PC-3 (cell line): ENCODE data around the gene CUL3.

Experiments used
- CTCF ChIP-seq: fragments of 300-600 bp; sonication (generic); conservative IDR thresholded peaks from 2 replicates; pipeline ENCODE4 v1.5.1; 2017; ENCODE audit warnings: antibody characterized with exemption, low read depth, mild to moderate bottlenecking, low read length
- EZH2 ChIP-seq: fragments of 300-600 bp; sonication (generic); IDR thresholded peaks from one replicate; pipeline ENCODE4 v1.6.1; 2017; ENCODE audit warnings: antibody characterized with exemption, mild to moderate bottlenecking, low read length; ENCODE audit not compliant: unreplicated experiment
- EZH2phosphoT487 ChIP-seq: fragments of 300-600 bp; sonication (generic); IDR thresholded peaks from 2 replicates; pipeline ENCODE4 v1.6.1; 2018; ENCODE audit warnings: mild to moderate bottlenecking, antibody characterized with exemption, low read length, borderline replicate concordance

GRCh38 chr2:224611938-224612337 is 26.8 kb upstream of the CUL3 start:
- TF ChIP-seq EZH2 (no peak), EZH2phosphoT487 (no peak), CTCF (peak; percentile 32; the same call in 1 of the 2 replicates)
